ENCODE measurements around the gene SIRT4. TPM values are rescaled to one million over a fixed set of nuclear protein-coding genes. Genes with fewer than 3 reads are reported as not detected.

SIRT4 gene
- total and polyA plus RNA-seq, 10 of the 15 experiments (the other 5 are each of a cell fraction or from before 2014, with no cell fraction given), result 0.19 to 0.98 (median 0.44) TPM

- TF ChIP-seq ZBTB33 (IDR thresholded peaks at IDR 0.05) (no peak), KDM1A (IDR thresholded peaks at IDR 0.05; ENCODE audit: borderline replicate concordance) (no peak), CTCF (IDR thresholded peaks at IDR 0.05 in 2 of 3, conservative IDR thresholded peaks at IDR 0.05 in 1 of 3; ENCODE audit: control insufficient read depth in 2 of 3, extremely low read depth in 1 of 3, insufficient read depth in 1 of 3, low read depth in 3 of 3, low read length in 3 of 3) (no peak), ASH2L (IDR thresholded peaks at IDR 0.05; ENCODE audit: borderline replicate concordance, low read depth) (no peak), USF2 (IDR thresholded peaks at IDR 0.05; ENCODE audit: borderline replicate concordance, low read depth, low read length) (no peak), NRF1 (conservative IDR thresholded peaks at IDR 0.05; ENCODE audit: low read depth, low read length) (no peak), NFXL1 (IDR thresholded peaks at IDR 0.05; ENCODE audit: borderline replicate concordance) (no peak), MYB (IDR thresholded peaks at IDR 0.05; ENCODE audit: borderline replicate concordance, low read depth, low read length) (no peak), EGR1 (IDR thresholded peaks at IDR 0.05; ENCODE audit: borderline replicate concordance in 1 of 2, low read depth in 2 of 2, low read length in 2 of 2) (no peak), HDAC2 (IDR thresholded peaks at IDR 0.05) (no peak), BHLHE40 (IDR thresholded peaks at IDR 0.05; ENCODE audit: borderline replicate concordance in 1 of 2, low read depth in 2 of 2, low read length in 1 of 2) (no peak), KLF5 (IDR thresholded peaks at IDR 0.05; ENCODE audit: partially characterized antibody) (no peak), LARP7 (IDR thresholded peaks at IDR 0.05) (no peak), TCF7 (IDR thresholded peaks at IDR 0.05; ENCODE audit: borderline replicate concordance) (no peak), RB1 (IDR thresholded peaks at IDR 0.05; ENCODE audit: borderline replicate concordance) (no peak), KAT2A (conservative IDR thresholded peaks at IDR 0.05; ENCODE audit: control insufficient read depth, low read depth, low read length) (no peak)
Observed at GRCh38 chr12:120357104-120357503, 55.0 kb downstream of the SIRT4 start (continued).

All from GM12878 (cell line).